ENCODE data around the gene LILRB1. TPM values are rescaled to one million over a fixed set of nuclear protein-coding genes. Genes with fewer than 3 reads are reported as not detected.
A peak's percentile ranks its signal among the peaks of the same experiment; 100 is the strongest.

LILRB1 gene
- total and polyA plus RNA-seq, 2 of the 13 experiments (the other 11 are each of a cell fraction or from before 2014, with no cell fraction given), result not detected

DNA sequence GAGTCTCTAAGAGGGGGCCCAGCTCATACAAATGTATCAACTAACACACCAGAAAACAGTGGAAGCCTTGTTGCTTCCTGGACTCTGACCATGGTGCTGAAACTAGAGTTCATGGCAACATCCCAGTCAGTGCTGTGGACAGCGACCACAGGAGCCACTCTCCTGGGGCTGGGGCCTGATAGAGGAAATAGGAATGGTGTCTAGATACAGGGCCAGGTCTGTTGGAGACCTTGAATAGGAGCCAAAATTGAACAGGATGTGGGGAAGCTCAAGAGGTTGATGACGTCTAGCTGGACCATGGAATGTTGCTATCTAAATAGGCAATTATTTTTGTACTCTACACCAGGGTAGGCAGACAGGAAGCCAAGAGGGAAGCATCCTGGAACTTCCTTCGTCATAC lies 54.2 kb downstream of the LILRB1 start (continued):
- TF ChIP-seq POLR2AphosphoS2 (IDR thresholded peaks at IDR 0.05; ENCODE audit: low read depth, low read length), result no peak
- TF ChIP-seq KLF6 (CRISPR knock-in tag; IDR thresholded peaks at IDR 0.05), result peak; percentile 83; the same call in 1 of the 2 replicates
- TF ChIP-seq ZSCAN25 (CRISPR knock-in tag; IDR thresholded peaks at IDR 0.05), result no peak
- TF ChIP-seq, protein P1, sequence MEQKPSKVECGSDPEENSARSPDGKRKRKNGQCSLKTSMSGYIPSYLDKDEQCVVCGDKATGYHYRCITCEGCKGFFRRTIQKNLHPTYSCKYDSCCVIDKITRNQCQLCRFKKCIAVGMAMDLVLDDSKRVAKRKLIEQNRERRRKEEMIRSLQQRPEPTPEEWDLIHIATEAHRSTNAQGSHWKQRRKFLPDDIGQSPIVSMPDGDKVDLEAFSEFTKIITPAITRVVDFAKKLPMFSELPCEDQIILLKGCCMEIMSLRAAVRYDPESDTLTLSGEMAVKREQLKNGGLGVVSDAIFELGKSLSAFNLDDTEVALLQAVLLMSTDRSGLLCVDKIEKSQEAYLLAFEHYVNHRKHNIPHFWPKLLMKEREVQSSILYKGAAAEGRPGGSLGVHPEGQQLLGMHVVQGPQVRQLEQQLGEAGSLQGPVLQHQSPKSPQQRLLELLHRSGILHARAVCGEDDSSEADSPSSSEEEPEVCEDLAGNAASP (CRISPR knock-in tag; IDR thresholded peaks at IDR 0.05; ENCODE audit: borderline replicate concordance), result peak; percentile 55; the same call in 1 of the 2 replicates
- no peak for TF ChIP-seq MAFK (conservative IDR thresholded peaks at IDR 0.05 in 1 of 2, IDR thresholded peaks at IDR 0.05 in 1 of 2; ENCODE audit: low read length in 2 of 2)
- peak; percentile 62; the same call in 1 of the 2 replicates for TF ChIP-seq RFXANK (CRISPR knock-in tag; IDR thresholded peaks at IDR 0.05)
- TF ChIP-seq SRSF9 (IDR thresholded peaks at IDR 0.05; ENCODE audit: borderline replicate concordance, insufficient read depth, low read depth, low read length, poor library complexity, severe bottlenecking), result no peak
- 0 out of 2 replicates have a peak, but pooled peaks have one; percentile 57 for TF ChIP-seq BORCS8-MEF2B (CRISPR knock-in tag; IDR thresholded peaks at IDR 0.05)
- TF ChIP-seq PAX8 (CRISPR knock-in tag; IDR thresholded peaks at IDR 0.05; ENCODE audit: borderline replicate concordance), result no peak
- TF ChIP-seq BHLHE40 (IDR thresholded peaks at IDR 0.05; ENCODE audit: low read length), result no peak
- peak; percentile 74; the same call in 1 of the 2 replicates for TF ChIP-seq ZBTB20 (CRISPR knock-in tag; IDR thresholded peaks at IDR 0.05; ENCODE audit: borderline replicate concordance, low read depth)
- TF ChIP-seq, protein P2, sequence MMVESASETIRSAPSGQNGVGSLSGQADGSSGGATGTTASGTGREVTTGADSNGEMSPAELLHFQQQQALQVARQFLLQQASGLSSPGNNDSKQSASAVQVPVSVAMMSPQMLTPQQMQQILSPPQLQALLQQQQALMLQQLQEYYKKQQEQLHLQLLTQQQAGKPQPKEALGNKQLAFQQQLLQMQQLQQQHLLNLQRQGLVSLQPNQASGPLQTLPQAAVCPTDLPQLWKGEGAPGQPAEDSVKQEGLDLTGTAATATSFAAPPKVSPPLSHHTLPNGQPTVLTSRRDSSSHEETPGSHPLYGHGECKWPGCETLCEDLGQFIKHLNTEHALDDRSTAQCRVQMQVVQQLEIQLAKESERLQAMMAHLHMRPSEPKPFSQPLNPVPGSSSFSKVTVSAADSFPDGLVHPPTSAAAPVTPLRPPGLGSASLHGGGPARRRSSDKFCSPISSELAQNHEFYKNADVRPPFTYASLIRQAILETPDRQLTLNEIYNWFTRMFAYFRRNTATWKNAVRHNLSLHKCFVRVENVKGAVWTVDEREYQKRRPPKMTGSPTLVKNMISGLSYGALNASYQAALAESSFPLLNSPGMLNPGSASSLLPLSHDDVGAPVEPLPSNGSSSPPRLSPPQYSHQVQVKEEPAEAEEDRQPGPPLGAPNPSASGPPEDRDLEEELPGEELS (CRISPR knock-in tag; IDR thresholded peaks at IDR 0.05), result no peak
- no peak for TF ChIP-seq RBFOX2 (IDR thresholded peaks at IDR 0.05; ENCODE audit: low read depth, low read length)
- TF ChIP-seq HNF4G (IDR thresholded peaks at IDR 0.05; ENCODE audit: borderline replicate concordance, low read depth, low read length), result no peak
- TF ChIP-seq HNF4G (CRISPR knock-in tag; IDR thresholded peaks at IDR 0.05; ENCODE audit: borderline replicate concordance, low read depth), result no peak
- peak; percentile 45; the same call in 1 of the 2 replicates for TF ChIP-seq GLI4 (CRISPR knock-in tag; IDR thresholded peaks at IDR 0.05; ENCODE audit: borderline replicate concordance)
- TF ChIP-seq ZNF607 (CRISPR knock-in tag; IDR thresholded peaks at IDR 0.05; ENCODE audit: borderline replicate concordance), result peak; percentile 78; the same call in 1 of the 2 replicates
- TF ChIP-seq SAP130 (CRISPR knock-in tag; IDR thresholded peaks at IDR 0.05; ENCODE audit: low read depth), result peak; percentile 78
- no peak for TF ChIP-seq BRD4 (CRISPR knock-in tag; IDR thresholded peaks at IDR 0.05)
- no peak for TF ChIP-seq SOX5 (CRISPR knock-in tag; IDR thresholded peaks at IDR 0.05; ENCODE audit: borderline replicate concordance)
- TF ChIP-seq SIX1 (CRISPR knock-in tag; IDR thresholded peaks at IDR 0.05; ENCODE audit: borderline replicate concordance), result no peak
- TF ChIP-seq MEIS2 (CRISPR knock-in tag; IDR thresholded peaks at IDR 0.05), result 0 out of 2 replicates have a peak, but pooled peaks have one; percentile 56
- peak; percentile 89 for TF ChIP-seq ZNF792 (CRISPR knock-in tag; IDR thresholded peaks at IDR 0.05)
- peak; percentile 94; the same call in 1 of the 2 replicates for TF ChIP-seq SP140L (CRISPR knock-in tag; IDR thresholded peaks at IDR 0.05; ENCODE audit: borderline replicate concordance)
- no peak for TF ChIP-seq DPF2 (CRISPR knock-in tag; IDR thresholded peaks at IDR 0.05; ENCODE audit: borderline replicate concordance, low read depth)
- TF ChIP-seq ZSCAN31 (CRISPR knock-in tag; IDR thresholded peaks at IDR 0.05; ENCODE audit: low read depth), result no peak
- 0 out of 2 replicates have a peak, but pooled peaks have one; percentile 36 for TF ChIP-seq NFYC (CRISPR knock-in tag; IDR thresholded peaks at IDR 0.05)
- 0 out of 2 replicates have a peak, but pooled peaks have one; percentile 32 for TF ChIP-seq ZNF614 (CRISPR knock-in tag; IDR thresholded peaks at IDR 0.05; ENCODE audit: borderline replicate concordance)
- TF ChIP-seq ZNF441 (CRISPR knock-in tag; IDR thresholded peaks at IDR 0.05; ENCODE audit: borderline replicate concordance), result peak; percentile 90
- no peak for TF ChIP-seq RAD51 (IDR thresholded peaks at IDR 0.05; ENCODE audit: borderline replicate concordance)

Measured in HepG2 (cell line).